SU-DHL-6 (cell line): ENCODE data around the gene KITLG.

ENCODE experiments used
- H2AFZ ChIP-seq: fragments of 200-600 bp; sonication (generic); 2 replicates; pipeline ENCODE4 v1.6.1; 2014; ENCODE audit warnings: low read depth, mild to moderate bottlenecking, moderate library complexity, mixed read lengths, antibody characterized with exemption, low read length; ENCODE audit not compliant: severe bottlenecking
- H3F3A ChIP-seq: fragments of 200-600 bp; shearing (Covaris generic); 2 replicates; pipeline ENCODE4 v1.6.0; 2016; ENCODE audit warnings: antibody characterized with exemption, mild to moderate bottlenecking; ENCODE audit not compliant: insufficient read depth
- H3K27ac ChIP-seq: fragments of 200-600 bp; sonication (generic); 2 replicates; pipeline ENCODE4 v1.5.1; 2016; ENCODE audit warnings: low read depth, mild to moderate bottlenecking, low read length, moderate library complexity, mixed read lengths
- H3K27me3 ChIP-seq: fragments of 200-600 bp; sonication (generic), shearing (Covaris generic); 2 replicates; pipeline ENCODE4 v1.6.0; 2014; ENCODE audit warnings: mild to moderate bottlenecking, low read length
- H3K36me3 ChIP-seq: fragments of 200-600 bp; sonication (generic); 2 replicates; pipeline ENCODE4 v1.6.1; 2014; ENCODE audit warnings: mild to moderate bottlenecking, low read length, mixed read lengths
- H3K4me2 ChIP-seq: fragments of 300-600, 200-600 bp; shearing (Covaris generic), sonication (generic); 2 replicates; pipeline ENCODE4 v1.6.0; 2014; ENCODE audit warnings: low read length, low read depth, mild to moderate bottlenecking; ENCODE audit not compliant: poor library complexity, severe bottlenecking
- H3K4me3 ChIP-seq: fragments of 200-600 bp; sonication (generic); 2 replicates; pipeline ENCODE4 v1.5.1; 2014; ENCODE audit warnings: antibody characterized with exemption, low read length, mild to moderate bottlenecking, mixed read lengths; ENCODE audit not compliant: insufficient read depth, poor library complexity, severe bottlenecking
- H3K79me2 ChIP-seq: fragments of 200-600 bp; sonication (generic); 2 replicates; pipeline ENCODE4 v1.6.1; 2014; ENCODE audit warnings: mild to moderate bottlenecking, low read length, moderate library complexity; ENCODE audit not compliant: insufficient read depth
- H3K9ac ChIP-seq: fragments of 200-600 bp; sonication (generic); 2 replicates; pipeline ENCODE4 v1.7.0; 2014; ENCODE audit warnings: mild to moderate bottlenecking, low read length
- H3K9me2 ChIP-seq: fragments of 200-600 bp; sonication (generic); replicated peaks from 2 replicates; pipeline ENCODE4 v1.6.1; 2014; ENCODE audit warnings: low read length; ENCODE audit not compliant: insufficient read depth
- H3K9me3 ChIP-seq: fragments of 200-600 bp; sonication (generic); 2 replicates; pipeline ENCODE4 v1.6.1; 2014; ENCODE audit warnings: low read length, mixed read lengths; ENCODE audit not compliant: insufficient read depth
- H4K20me1 ChIP-seq: fragments of 200-600 bp; sonication (generic); 2 replicates; pipeline ENCODE4 v1.6.1; 2014; ENCODE audit warnings: low read depth, mild to moderate bottlenecking, antibody characterized with exemption, low read length, moderate library complexity, mixed read lengths
- CTCF ChIP-seq: fragments of 200-600 bp; sonication (generic); IDR thresholded peaks from one replicate; pipeline ENCODE4 v1.5.1; 2017; ENCODE audit warnings: antibody characterized with exemption, mild to moderate bottlenecking, low read length, moderate library complexity; ENCODE audit not compliant: insufficient read depth, poor library complexity, severe bottlenecking
- EZH2phosphoT487 ChIP-seq: fragments of 200-600 bp; sonication (generic), shearing (Covaris generic); conservative IDR thresholded peaks from 2 replicates; pipeline ENCODE4 v1.6.1; 2018; ENCODE audit warnings: mild to moderate bottlenecking, antibody characterized with exemption, low read length, moderate library complexity, mixed read lengths

KITLG gene

DNA sequence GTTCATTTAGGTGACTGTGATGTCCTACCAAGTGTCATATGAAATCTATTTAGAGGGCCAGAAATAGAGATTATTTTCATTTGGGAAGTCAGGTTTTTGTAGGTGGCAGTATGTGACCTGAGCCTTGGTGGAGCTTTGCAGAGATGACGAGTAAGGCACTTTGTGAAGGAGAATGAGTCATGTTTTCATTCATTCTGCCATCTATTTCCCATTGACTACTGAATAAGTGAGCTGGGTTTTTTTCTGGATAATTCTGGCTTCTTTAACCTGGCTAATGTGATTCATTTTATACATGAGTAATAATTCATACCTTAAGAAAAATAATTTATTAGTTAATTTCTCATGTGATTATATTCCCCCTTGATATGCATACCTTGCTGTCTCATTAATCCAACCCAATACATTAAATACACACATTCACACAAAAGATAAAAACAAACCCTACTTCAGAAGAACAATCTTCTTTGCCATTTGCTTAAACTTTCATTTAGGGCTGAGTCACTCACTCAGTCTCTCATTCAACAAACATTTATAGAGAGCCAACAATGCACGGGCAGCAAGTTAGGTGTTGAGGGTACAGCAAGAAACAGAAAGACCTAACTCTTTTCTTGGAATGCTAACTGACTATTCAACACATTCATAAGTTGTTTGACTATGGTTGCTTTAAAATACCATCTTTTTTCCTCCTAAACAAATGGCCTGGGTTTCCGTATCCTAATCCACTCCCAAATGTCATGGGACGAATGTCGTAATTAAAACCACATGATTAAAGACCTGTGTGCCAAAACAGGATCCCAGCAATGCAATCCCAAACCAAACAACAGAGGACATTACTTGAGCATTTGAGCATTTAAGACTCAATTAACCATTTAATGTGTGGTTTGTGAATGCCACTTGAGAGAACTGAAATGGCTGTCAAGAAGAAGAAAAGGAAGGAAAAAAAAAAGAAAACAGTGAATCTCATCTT, 78.0 kb downstream of the KITLG start:
- Histone ChIP-seq H3F3A (no peaks in the 10 kb centered on the region), H3K4me2 (no peak overlapping the region), H3K27ac (no peak overlapping the region)

DNA sequence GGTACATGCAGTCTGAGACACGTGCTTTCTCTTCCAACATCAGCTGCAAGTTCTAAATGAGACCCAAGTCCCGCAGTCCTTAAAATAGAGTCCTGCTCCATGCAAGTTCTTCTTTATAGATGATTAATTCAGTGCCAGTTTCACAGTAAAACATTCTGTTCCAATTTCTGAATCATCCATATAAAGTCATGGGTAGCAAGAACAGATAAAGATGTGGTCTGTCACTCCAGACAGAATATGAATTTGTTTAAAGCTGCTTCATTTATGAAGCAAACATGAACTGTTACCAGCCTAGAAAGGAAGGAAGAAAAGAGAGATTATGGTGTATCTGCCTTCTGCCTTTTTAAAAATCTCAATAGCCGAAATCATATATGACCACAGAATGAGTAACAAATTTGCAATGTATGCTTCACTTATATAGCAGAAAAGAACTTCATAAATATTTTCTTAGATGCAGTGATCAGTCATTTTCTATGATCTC, 83.3 kb downstream of the KITLG start:
- Histone ChIP-seq H3K4me2 (no peak overlapping the region), H3K9me2 (no peaks in the 10 kb centered on the region), H3F3A (no peaks in the 10 kb centered on the region), H3K4me3 (no peak overlapping the region), H3K79me2 (no peaks in the 10 kb centered on the region), H3K27ac (no peak overlapping the region), H3K36me3 (no peaks in the 10 kb centered on the region), H3K9me3 (no peaks in the 10 kb centered on the region), H3K9ac (no peak overlapping the region), H2AFZ (no peak overlapping the region), H4K20me1 (no peaks in the 10 kb centered on the region), H3K27me3 (no peaks in the 10 kb centered on the region)
- no peak for TF ChIP-seq EZH2phosphoT487
- TF ChIP-seq CTCF, result no peak

More for the DNA sequence above, 78.0 kb downstream of the KITLG start:
- H4K20me1 ChIP-seq, result no peaks in the 10 kb centered on the region
- TF ChIP-seq CTCF, result no peak
- no peak overlapping the region for H3K4me3 ChIP-seq
- H3K27me3 ChIP-seq, result no peaks in the 10 kb centered on the region
- H3K79me2 ChIP-seq, result no peaks in the 10 kb centered on the region
- H3K36me3 ChIP-seq, result no peaks in the 10 kb centered on the region
- no peak overlapping the region for H3K9ac ChIP-seq
- H3K9me2 ChIP-seq, result no peaks in the 10 kb centered on the region
- no peaks in the 10 kb centered on the region for H3K9me3 ChIP-seq
- no peak overlapping the region for H2AFZ ChIP-seq

DNA sequence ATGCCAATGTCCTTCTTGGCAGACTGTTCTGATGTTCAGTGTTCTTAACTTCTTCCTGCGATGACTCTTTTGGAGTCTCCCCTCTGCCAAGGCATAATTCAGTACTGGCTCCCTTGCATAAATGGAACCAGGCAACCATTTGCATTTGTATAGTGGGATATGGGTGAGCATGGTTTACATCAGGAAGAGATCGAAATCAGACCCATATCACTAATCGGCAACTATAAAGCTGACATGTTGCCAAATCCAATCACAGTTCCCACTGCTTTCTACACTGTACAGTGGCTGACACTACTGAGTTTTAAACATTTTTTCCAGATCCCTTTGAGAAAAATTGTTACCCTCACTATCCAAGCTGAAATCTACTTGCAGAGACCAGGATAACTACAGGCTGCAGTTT, 83.8 kb downstream of the KITLG start:
- Histone ChIP-seq H4K20me1 (no peaks in the 10 kb centered on the region), H3K36me3 (no peaks in the 10 kb centered on the region), H3K9me3 (no peaks in the 10 kb centered on the region), H3K4me2 (no peak overlapping the region), H3K79me2 (no peaks in the 10 kb centered on the region), H3K9me2 (no peaks in the 10 kb centered on the region), H3K9ac (no peak overlapping the region), H3F3A (no peaks in the 10 kb centered on the region), H3K4me3 (no peak overlapping the region), H3K27ac (no peak overlapping the region), H2AFZ (no peak overlapping the region), H3K27me3 (no peaks in the 10 kb centered on the region)
- no peak for TF ChIP-seq CTCF
- no peak for TF ChIP-seq EZH2phosphoT487
